CD4-positive, alpha-beta T cell (primary cell): ENCODE results near the gene SEMA5A. TPM values are rescaled to one million over a fixed set of nuclear protein-coding genes. Genes with fewer than 3 reads are reported as not detected.

Source experiments
- ATAC-seq: fragments of 200-7000 bp; cut with Tn5 transposase; one replicate; pipeline ENCODE4 v1.10.0; 2022; ENCODE audit warnings: mild to moderate bottlenecking; ENCODE audit not compliant: poor library complexity
- CTCF ChIA-PET: fragments of 350-600 bp; sonication (Branson Sonifier 250); formaldehyde crosslinking; loops from one replicate; lab custom pipeline; 2021; ENCODE audit warnings: antibody characterized with exemption, inconsistent platforms; lab: Charles Lee
- POLR2A ChIA-PET: fragments of 350-600 bp; sonication (Branson Sonifier 250); formaldehyde crosslinking; loops from one replicate; lab custom pipeline; 2021; ENCODE audit warnings: antibody characterized with exemption, inconsistent platforms; lab: Charles Lee
- DNase-seq, 14 experiments: peaks; one replicate each; pipeline ENCODE4 v3.0.0-alpha.2; 2013 to 2020; ENCODE audit warnings: mixed read lengths in 2 of 14
- H3K27ac ChIP-seq, 2 donors: one replicate each; pipeline versions ENCODE4 v1.5.1 to v1.7.0; 2013; ENCODE audit warnings: low read length in 2 of 2, low read depth in 1 of 2, mild to moderate bottlenecking in 1 of 2
- H3K27me3 ChIP-seq, 2 experiments: 1 replicate in 1 of 2; 2 replicates in 1 of 2; pipeline versions ENCODE4 v1.6.1 to v1.7.0; 2013; ENCODE audit warnings: low read length in 2 of 2, control low read depth in 1 of 2, mild to moderate bottlenecking in 1 of 2, moderate library complexity in 1 of 2; ENCODE audit not compliant: insufficient read depth in 2 of 2, control insufficient read depth in 1 of 2
- H3K36me3 ChIP-seq: one replicate; pipeline ENCODE4 v1.6.1; 2013; ENCODE audit warnings: low read length, control low read depth; ENCODE audit not compliant: insufficient read depth
- H3K4me1 ChIP-seq: one replicate; pipeline ENCODE4 v1.6.1; 2013; ENCODE audit warnings: low read length, control low read depth; ENCODE audit not compliant: insufficient read depth
- H3K4me3 ChIP-seq: one replicate; pipeline ENCODE4 v1.5.1; 2013; ENCODE audit warnings: mild to moderate bottlenecking, low read length, moderate library complexity
- H3K9me3 ChIP-seq, 2 experiments: 1 replicate in 1 of 2; 2 replicates in 1 of 2; pipeline versions ENCODE4 v1.6.1 to v1.7.0; 2013; ENCODE audit warnings: low read length in 2 of 2, mild to moderate bottlenecking in 2 of 2, control low read depth in 1 of 2, moderate library complexity in 1 of 2; ENCODE audit not compliant: control insufficient read depth in 1 of 2, insufficient read depth in 1 of 2
- H3K27ac Mint-ChIP-seq: one replicate; pipeline ENCODE4 v1.8.0; 2020; ENCODE audit warnings: mixed read lengths
- H3K27me3 Mint-ChIP-seq: one replicate; pipeline ENCODE4 v1.8.0; 2021; ENCODE audit warnings: mixed read lengths
- H3K36me3 Mint-ChIP-seq: one replicate; pipeline ENCODE4 v1.8.0; 2021; ENCODE audit warnings: low read depth, mixed read lengths
- H3K4me1 Mint-ChIP-seq: one replicate; pipeline ENCODE4 v1.8.0; 2021; ENCODE audit warnings: low read depth, mixed read lengths
- H3K4me3 Mint-ChIP-seq: one replicate; pipeline ENCODE4 v1.8.0; 2020; ENCODE audit warnings: mild to moderate bottlenecking, mixed read lengths
- H3K9me3 Mint-ChIP-seq: one replicate; pipeline ENCODE4 v1.8.0; 2020; ENCODE audit warnings: mixed read lengths
- intact Hi-C, 2 experiments: fragments of 100-400 bp; cut with DNase I in 1 of 2; cut with micrococcal nuclease in 1 of 2; formaldehyde crosslinking; loops; one replicate each; pipeline versions ENCODE4 v1.15.1 to v1.9.0; 2023 to 2025; cut with DNase I, micrococcal nuclease
- total RNA-seq, 174 experiments: library from RNA in 2 of 174; stranded (reverse) in 2 of 174; gene quantifications; one replicate each; pipeline ENCODE4 v1.2.3 and lab custom pipeline; 2021 to 2026
- TF ChIP-seq, protein P1 (sequence below): fragments of 200-600 bp; IDR thresholded peaks from one replicate; pipeline ENCODE4 v1.8.0; 2022; ENCODE audit warnings: antibody characterized with exemption, mild to moderate bottlenecking

SEMA5A gene
- total RNA-seq, 2 experiments from 2014 or later = 2.0 to 2.9 TPM

DNA sequence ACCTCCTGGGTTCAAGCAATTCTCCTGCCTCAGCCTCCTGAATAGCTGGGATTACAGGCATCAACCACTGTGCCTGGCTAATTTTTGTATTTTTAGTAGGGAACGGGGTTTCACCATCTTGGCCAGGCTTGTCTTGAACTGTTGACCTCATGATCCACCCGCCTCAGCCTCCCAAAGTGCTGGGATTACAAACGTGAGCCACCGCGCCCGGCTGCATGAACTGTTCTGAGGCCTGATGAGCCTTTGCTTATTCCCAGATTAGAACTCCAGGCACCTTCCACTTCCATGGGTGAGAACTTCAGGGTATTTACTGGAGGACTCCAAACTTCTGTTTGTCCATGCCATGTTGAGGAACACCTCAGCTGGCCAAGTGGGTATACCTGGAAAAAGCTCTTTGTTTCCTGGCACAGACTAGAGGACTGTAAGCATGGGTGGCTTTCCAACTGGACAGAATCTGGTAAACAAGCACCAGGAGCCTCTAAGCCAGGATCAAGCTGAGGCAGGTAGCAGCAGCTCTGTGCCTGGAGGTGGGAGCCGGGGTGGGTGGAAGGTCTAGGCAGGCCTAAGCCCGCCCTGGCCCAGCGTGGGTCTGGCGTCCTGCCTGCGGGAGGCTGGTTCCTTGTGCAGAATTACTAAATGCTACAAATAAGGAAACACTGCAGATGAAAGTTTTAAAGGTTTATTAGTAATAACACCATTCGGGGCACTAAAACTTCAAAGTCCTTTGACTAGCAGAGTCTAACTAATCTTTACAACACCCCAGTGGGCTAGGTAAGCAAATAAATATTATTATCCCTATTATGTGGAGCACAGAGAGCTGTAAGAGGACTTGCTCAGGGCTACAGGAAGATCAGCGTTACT is 78.4 kb downstream of the SEMA5A start:
- Histone ChIP-seq H3K4me3 (no peak overlapping the region), H3K27ac (no peak overlapping the region), H3K36me3 (no peaks in the 10 kb centered on the region), H3K9me3 (peaks cover 0 to 9% of the 10 kb centered on the region in 2 experiments), H3K27me3 (no peaks in the 10 kb centered on the region), H3K4me1 (no peaks in the 10 kb centered on the region)
- ChIA-PET CTCF (no interaction called here), POLR2A (no interaction called here)
- intact Hi-C loops = no loop called here
- ATAC-seq = no peak
- DNase-seq = no peak
- H3K27me3 Mint-ChIP-seq = no peaks in the 10 kb centered on the region
- H3K4me1 Mint-ChIP-seq = no peaks in the 10 kb centered on the region
- H3K36me3 Mint-ChIP-seq = no peaks in the 10 kb centered on the region
- no peak overlapping the region for H3K27ac Mint-ChIP-seq
- peaks cover 3% of the 10 kb centered on the region for H3K9me3 Mint-ChIP-seq
- H3K4me3 Mint-ChIP-seq = no peak overlapping the region
- TF ChIP-seq, protein P1, sequence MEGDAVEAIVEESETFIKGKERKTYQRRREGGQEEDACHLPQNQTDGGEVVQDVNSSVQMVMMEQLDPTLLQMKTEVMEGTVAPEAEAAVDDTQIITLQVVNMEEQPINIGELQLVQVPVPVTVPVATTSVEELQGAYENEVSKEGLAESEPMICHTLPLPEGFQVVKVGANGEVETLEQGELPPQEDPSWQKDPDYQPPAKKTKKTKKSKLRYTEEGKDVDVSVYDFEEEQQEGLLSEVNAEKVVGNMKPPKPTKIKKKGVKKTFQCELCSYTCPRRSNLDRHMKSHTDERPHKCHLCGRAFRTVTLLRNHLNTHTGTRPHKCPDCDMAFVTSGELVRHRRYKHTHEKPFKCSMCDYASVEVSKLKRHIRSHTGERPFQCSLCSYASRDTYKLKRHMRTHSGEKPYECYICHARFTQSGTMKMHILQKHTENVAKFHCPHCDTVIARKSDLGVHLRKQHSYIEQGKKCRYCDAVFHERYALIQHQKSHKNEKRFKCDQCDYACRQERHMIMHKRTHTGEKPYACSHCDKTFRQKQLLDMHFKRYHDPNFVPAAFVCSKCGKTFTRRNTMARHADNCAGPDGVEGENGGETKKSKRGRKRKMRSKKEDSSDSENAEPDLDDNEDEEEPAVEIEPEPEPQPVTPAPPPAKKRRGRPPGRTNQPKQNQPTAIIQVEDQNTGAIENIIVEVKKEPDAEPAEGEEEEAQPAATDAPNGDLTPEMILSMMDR = no peak

DNA sequence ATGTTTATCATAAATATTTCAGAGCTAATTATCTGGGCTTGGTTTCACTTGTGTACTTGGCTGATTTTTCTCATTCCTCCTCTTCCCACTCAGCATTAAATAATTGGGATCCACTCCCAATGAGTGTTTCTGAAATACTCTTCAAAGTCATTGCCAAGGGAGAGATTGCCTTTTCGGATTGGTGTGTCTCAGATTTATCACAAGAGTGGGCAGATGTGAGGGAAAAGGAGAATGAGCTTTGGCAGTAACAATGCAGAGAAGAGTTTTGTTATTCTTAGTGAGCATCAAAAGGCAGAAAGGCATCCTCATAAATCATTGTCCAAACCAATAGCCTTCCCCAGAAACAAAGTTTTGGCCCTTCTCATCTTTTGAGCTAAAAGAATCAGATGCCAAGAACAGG is 79.2 kb downstream of the SEMA5A start:
- ATAC-seq (no peak), DNase-seq (no peak)
- TF ChIP-seq, protein P1 = no peak
- Mint-ChIP-seq H3K36me3 (no peaks in the 10 kb centered on the region), H3K27me3 (no peaks in the 10 kb centered on the region), H3K27ac (no peak overlapping the region), H3K4me3 (no peak overlapping the region), H3K9me3 (no peaks in the 10 kb centered on the region), H3K4me1 (no peaks in the 10 kb centered on the region)
- Histone ChIP-seq H3K36me3 (no peaks in the 10 kb centered on the region), H3K27me3 (no peaks in the 10 kb centered on the region), H3K4me3 (no peak overlapping the region), H3K4me1 (no peaks in the 10 kb centered on the region), H3K9me3 (peaks cover 0 to 9% of the 10 kb centered on the region in 2 experiments), H3K27ac (no peak overlapping the region)
- intact Hi-C loops = no loop called here
- ChIA-PET POLR2A (no interaction called here), CTCF (no interaction called here)

DNA sequence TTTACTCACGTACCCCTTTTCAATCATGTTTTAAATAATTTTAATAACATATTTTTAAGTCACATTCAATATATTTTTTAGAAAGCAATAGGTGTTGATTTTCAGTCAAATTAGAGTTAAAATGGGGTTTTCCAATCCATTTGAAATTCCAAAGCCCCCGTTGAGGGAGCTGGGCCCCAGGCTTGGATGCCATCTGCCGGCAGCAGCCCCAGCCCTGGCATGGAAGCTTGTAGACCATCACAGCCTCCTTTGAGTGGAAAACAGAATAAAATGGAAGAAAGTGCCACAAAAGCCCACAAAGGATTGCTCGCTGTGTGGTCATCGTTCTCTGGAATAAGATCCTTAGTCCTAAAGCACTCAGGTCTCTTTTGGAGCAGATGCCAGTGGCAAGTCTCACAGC is 81.4 kb downstream of the SEMA5A start:
- CTCF ChIA-PET = no interaction called here
- intact Hi-C loops = no loop called here
- H3K27ac Mint-ChIP-seq = no peak overlapping the region

More for the DNA sequence above, 81.4 kb downstream of the SEMA5A start:
- POLR2A ChIA-PET = no interaction called here
- Mint-ChIP-seq H3K9me3 (no peaks in the 10 kb centered on the region), H3K27me3 (no peaks in the 10 kb centered on the region), H3K36me3 (no peaks in the 10 kb centered on the region), H3K4me3 (no peak overlapping the region), H3K4me1 (no peaks in the 10 kb centered on the region)
- H3K27ac ChIP-seq = no peak overlapping the region
- no peaks in the 10 kb centered on the region for H3K4me1 ChIP-seq
- ATAC-seq (no peak), DNase-seq (no peak)
- no peak overlapping the region for H3K4me3 ChIP-seq
- no peaks in the 10 kb centered on the region for H3K36me3 ChIP-seq
- TF ChIP-seq, protein P1 = no peak
- no peaks in the 10 kb centered on the region for H3K27me3 ChIP-seq
- H3K9me3 ChIP-seq = peaks cover 0 to 9% of the 10 kb centered on the region in 2 experiments
